Vagina (tissue), 2 donors: ENCODE measurements around the gene RAB28.

Experiments
- CTCF ChIP-seq, 3 experiments: fragments of 450-650 bp in 2 of 3; fragments of 200-600 bp in 1 of 3; sonication (generic) in 1 of 3; IDR thresholded peaks; one replicate each; pipeline ENCODE4 v1.5.1; 2017 to 2019; ENCODE audit warnings: antibody characterized with exemption in 3 of 3, mild to moderate bottlenecking in 2 of 3, moderate library complexity in 2 of 3
- POLR2A ChIP-seq, 2 donors: fragments of 450-650 bp; IDR thresholded peaks; one replicate each; pipeline ENCODE4 v1.6.1; 2017; ENCODE audit warnings: antibody characterized with exemption in 2 of 2, mild to moderate bottlenecking in 2 of 2, moderate library complexity in 2 of 2

- no peak for TF ChIP-seq CTCF (IDR thresholded peaks at IDR 0.05)
- no peak for TF ChIP-seq POLR2A (IDR thresholded peaks at IDR 0.05)
Observed at GRCh38 chr4:13493793-13494192, 9.7 kb upstream of the RAB28 start.
